ENCODE results near the gene CPOX. TPM values are rescaled to one million over a fixed set of nuclear protein-coding genes. Genes with fewer than 3 reads are reported as not detected.
A peak's percentile ranks its signal among the peaks of the same experiment; 100 is the strongest.

CPOX gene
- total and polyA plus RNA-seq, 10 of the 15 experiments (the other 5 are each of a cell fraction or from before 2014, with no cell fraction given), result 40.7 to 72.6 (median 64.5) TPM

- TF ChIP-seq USF2 (IDR thresholded peaks at IDR 0.05; ENCODE audit: borderline replicate concordance, low read depth, low read length) (no peak), IRF4 (IDR thresholded peaks at IDR 0.05; ENCODE audit: low read depth, low read length) (no peak), SKIL (IDR thresholded peaks at IDR 0.05; ENCODE audit: low read depth, poor library complexity, severe bottlenecking) (peak; percentile 42), SMAD1 (IDR thresholded peaks at IDR 0.05; ENCODE audit: low read depth, partially characterized antibody) (peak; percentile 67), MTA2 (IDR thresholded peaks at IDR 0.05; ENCODE audit: low read depth) (peak; percentile 62), RAD51 (IDR thresholded peaks at IDR 0.05) (no peak), NFYA (IDR thresholded peaks at IDR 0.05; ENCODE audit: borderline replicate concordance, low read depth, low read length) (no peak), ETV6 (conservative IDR thresholded peaks at IDR 0.05 in 1 of 2, IDR thresholded peaks at IDR 0.05 in 1 of 2; ENCODE audit: borderline replicate concordance in 1 of 2, low read depth in 1 of 2) (0 out of 4 replicates have a peak, but pooled peaks of 1 of the 2 experiments have one; percentile 7), BCLAF1 (IDR thresholded peaks at IDR 0.05) (no peak), SMARCA5 (IDR thresholded peaks at IDR 0.05) (no peak), SREBF2 (IDR thresholded peaks at IDR 0.05; ENCODE audit: low read length) (no peak), ESRRA (IDR thresholded peaks at IDR 0.05; ENCODE audit: low read length) (no peak), TBL1XR1 (IDR thresholded peaks at IDR 0.05; ENCODE audit: low read depth, low read length) (peak; percentile 23; the same call in 1 of the 2 replicates), ZNF217 (IDR thresholded peaks at IDR 0.05) (no peak), HDAC2 (IDR thresholded peaks at IDR 0.05) (no peak), ZZZ3 (IDR thresholded peaks at IDR 0.05; ENCODE audit: control insufficient read depth, insufficient read length, low read depth) (no peak), CREB1 (IDR thresholded peaks at IDR 0.05; ENCODE audit: low read depth) (peak; percentile 13; the same call in 1 of the 2 replicates), NFIC (IDR thresholded peaks at IDR 0.05; ENCODE audit: low read depth, low read length) (0 out of 2 replicates have a peak, but pooled peaks have one; percentile 60)
- TF ChIP-seq, protein P1, sequence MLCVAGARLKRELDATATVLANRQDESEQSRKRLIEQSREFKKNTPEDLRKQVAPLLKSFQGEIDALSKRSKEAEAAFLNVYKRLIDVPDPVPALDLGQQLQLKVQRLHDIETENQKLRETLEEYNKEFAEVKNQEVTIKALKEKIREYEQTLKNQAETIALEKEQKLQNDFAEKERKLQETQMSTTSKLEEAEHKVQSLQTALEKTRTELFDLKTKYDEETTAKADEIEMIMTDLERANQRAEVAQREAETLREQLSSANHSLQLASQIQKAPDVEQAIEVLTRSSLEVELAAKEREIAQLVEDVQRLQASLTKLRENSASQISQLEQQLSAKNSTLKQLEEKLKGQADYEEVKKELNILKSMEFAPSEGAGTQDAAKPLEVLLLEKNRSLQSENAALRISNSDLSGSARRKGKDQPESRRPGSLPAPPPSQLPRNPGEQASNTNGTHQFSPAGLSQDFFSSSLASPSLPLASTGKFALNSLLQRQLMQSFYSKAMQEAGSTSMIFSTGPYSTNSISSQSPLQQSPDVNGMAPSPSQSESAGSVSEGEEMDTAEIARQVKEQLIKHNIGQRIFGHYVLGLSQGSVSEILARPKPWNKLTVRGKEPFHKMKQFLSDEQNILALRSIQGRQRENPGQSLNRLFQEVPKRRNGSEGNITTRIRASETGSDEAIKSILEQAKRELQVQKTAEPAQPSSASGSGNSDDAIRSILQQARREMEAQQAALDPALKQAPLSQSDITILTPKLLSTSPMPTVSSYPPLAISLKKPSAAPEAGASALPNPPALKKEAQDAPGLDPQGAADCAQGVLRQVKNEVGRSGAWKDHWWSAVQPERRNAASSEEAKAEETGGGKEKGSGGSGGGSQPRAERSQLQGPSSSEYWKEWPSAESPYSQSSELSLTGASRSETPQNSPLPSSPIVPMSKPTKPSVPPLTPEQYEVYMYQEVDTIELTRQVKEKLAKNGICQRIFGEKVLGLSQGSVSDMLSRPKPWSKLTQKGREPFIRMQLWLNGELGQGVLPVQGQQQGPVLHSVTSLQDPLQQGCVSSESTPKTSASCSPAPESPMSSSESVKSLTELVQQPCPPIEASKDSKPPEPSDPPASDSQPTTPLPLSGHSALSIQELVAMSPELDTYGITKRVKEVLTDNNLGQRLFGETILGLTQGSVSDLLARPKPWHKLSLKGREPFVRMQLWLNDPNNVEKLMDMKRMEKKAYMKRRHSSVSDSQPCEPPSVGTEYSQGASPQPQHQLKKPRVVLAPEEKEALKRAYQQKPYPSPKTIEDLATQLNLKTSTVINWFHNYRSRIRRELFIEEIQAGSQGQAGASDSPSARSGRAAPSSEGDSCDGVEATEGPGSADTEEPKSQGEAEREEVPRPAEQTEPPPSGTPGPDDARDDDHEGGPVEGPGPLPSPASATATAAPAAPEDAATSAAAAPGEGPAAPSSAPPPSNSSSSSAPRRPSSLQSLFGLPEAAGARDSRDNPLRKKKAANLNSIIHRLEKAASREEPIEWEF (IDR thresholded peaks at IDR 0.05; ENCODE audit: insufficient replicate concordance, low read depth, low read length), result no peak
Measured at GRCh38 chr3:98531622-98532274, 61.7 kb downstream of the CPOX start, which contains the start of gene GPR15 (continued).

All from GM12878 (cell line).